ENCODE results near the gene TVP23A.

- TF ChIP-seq CTCF (conservative IDR thresholded peaks at IDR 0.05; ENCODE audit: low read depth, low read length), result no peak
- no peak for TF ChIP-seq EZH2 (IDR thresholded peaks at IDR 0.05; ENCODE audit: borderline replicate concordance, low read depth, low read length, poor library complexity, severe bottlenecking)
Measured at GRCh38 chr16:10809706-10810105, 8.9 kb downstream of the TVP23A start.
